CD14-positive monocyte (primary cell): Measurements from ENCODE around the gene DHX57. TPM values are rescaled to one million over a fixed set of nuclear protein-coding genes. Genes with fewer than 3 reads are reported as not detected.

Experiments used
- DNase-seq, 3 donors: peaks; one replicate each; pipeline ENCODE4 v3.0.0-alpha.2; 2011 to 2022
- H2AFZ ChIP-seq: 2 replicates; pipeline ENCODE4 v1.6.0; 2012; ENCODE audit warnings: mild to moderate bottlenecking, low read depth, low read length, inconsistent platforms; ENCODE audit not compliant: insufficient read depth, poor library complexity, severe bottlenecking
- H3K27ac ChIP-seq, 2 donors: 1 replicate in 1 of 2; 2 replicates in 1 of 2; pipeline ENCODE4 v1.5.1; 2012 to 2013; ENCODE audit warnings: low read length in 2 of 2, control low read depth in 1 of 2, inconsistent platforms in 1 of 2, low read depth in 1 of 2, mild to moderate bottlenecking in 1 of 2
- H3K27me3 ChIP-seq, 2 donors: one replicate each; pipeline versions ENCODE4 v1.6.0 to v1.6.1; 2011 to 2013; ENCODE audit warnings: low read length in 2 of 2; ENCODE audit not compliant: control insufficient read depth in 2 of 2, insufficient read depth in 2 of 2
- H3K36me3 ChIP-seq, 2 donors: replicated peaks in 1 of 2; 1 replicate in 1 of 2; 2 replicates in 1 of 2; pipeline versions ENCODE4 v1.5.1 to v1.6.1; 2012 to 2013; ENCODE audit warnings: low read length in 2 of 2, control low read depth in 1 of 2, inconsistent platforms in 1 of 2, mild to moderate bottlenecking in 1 of 2; ENCODE audit not compliant: insufficient read depth in 2 of 2, control insufficient read depth in 1 of 2
- H3K4me1 ChIP-seq, 2 donors: 1 replicate in 1 of 2; 2 replicates in 1 of 2; pipeline versions ENCODE4 v1.5.1 to v1.6.1; 2012 to 2013; ENCODE audit warnings: low read length in 2 of 2, control low read depth in 1 of 2, inconsistent platforms in 1 of 2, mild to moderate bottlenecking in 1 of 2, moderate library complexity in 1 of 2; ENCODE audit not compliant: insufficient read depth in 2 of 2, control insufficient read depth in 1 of 2
- H3K4me2 ChIP-seq: replicated peaks from 2 replicates; pipeline ENCODE3; 2012; ENCODE audit warnings: low read length, moderate library complexity, mild to moderate bottlenecking; ENCODE audit not compliant: poor library complexity, severe bottlenecking; ENCODE audit errors: extremely low read depth
- H3K4me3 ChIP-seq, 3 experiments: fragments of 200-600 bp in 1 of 3; sonication (generic) in 1 of 3; replicated peaks in 1 of 3; 1 replicate in 2 of 3; 2 replicates in 1 of 3; pipeline ENCODE4 v1.5.1; 2011 to 2013; ENCODE audit warnings: low read length in 3 of 3, mild to moderate bottlenecking in 3 of 3, control low read depth in 2 of 3, low read depth in 2 of 3, inconsistent platforms in 1 of 3, moderate library complexity in 1 of 3
- H3K79me2 ChIP-seq: 2 replicates; pipeline ENCODE4 v1.6.0; 2012; ENCODE audit warnings: mild to moderate bottlenecking, control low read depth, inconsistent platforms, low read length, moderate library complexity; ENCODE audit not compliant: insufficient read depth
- H3K9ac ChIP-seq: 2 replicates; pipeline ENCODE4 v1.6.0; 2017; ENCODE audit warnings: low read length, mild to moderate bottlenecking; ENCODE audit not compliant: insufficient read depth, poor library complexity, severe bottlenecking
- H3K9me3 ChIP-seq, 2 donors: replicated peaks in 1 of 2; 1 replicate in 1 of 2; 2 replicates in 1 of 2; pipeline versions ENCODE4 v1.5.1 to v1.6.1; 2012 to 2013; ENCODE audit warnings: low read length in 2 of 2, control low read depth in 1 of 2; ENCODE audit not compliant: control insufficient read depth in 1 of 2, insufficient read depth in 1 of 2
- H4K20me1 ChIP-seq: 2 replicates; pipeline ENCODE4 v1.6.0; 2012; ENCODE audit warnings: mild to moderate bottlenecking, low read length, control low read depth, moderate library complexity; ENCODE audit not compliant: insufficient read depth
- H3K27ac Mint-ChIP-seq, 7 donors: one replicate each; pipeline ENCODE4 v1.8.0; 2020; ENCODE audit warnings: mild to moderate bottlenecking in 7 of 7, mixed read lengths in 7 of 7, moderate library complexity in 6 of 7, inconsistent platforms in 2 of 7
- H3K27me3 Mint-ChIP-seq, 3 donors: one replicate each; pipeline ENCODE4 v1.8.0; 2021 to 2022; ENCODE audit warnings: low read depth in 3 of 3, mild to moderate bottlenecking in 3 of 3, mixed read lengths in 3 of 3, moderate library complexity in 3 of 3, inconsistent platforms in 1 of 3
- H3K36me3 Mint-ChIP-seq, 2 donors: one replicate each; pipeline ENCODE4 v1.8.0; 2020; ENCODE audit warnings: mixed read lengths in 2 of 2, inconsistent platforms in 1 of 2, mild to moderate bottlenecking in 1 of 2
- H3K4me1 Mint-ChIP-seq: one replicate; pipeline ENCODE4 v1.8.0; 2020; ENCODE audit warnings: mild to moderate bottlenecking, mixed read lengths
- H3K4me3 Mint-ChIP-seq, 2 donors: one replicate each; pipeline ENCODE4 v1.8.0; 2020; ENCODE audit warnings: mild to moderate bottlenecking in 2 of 2, mixed read lengths in 2 of 2, moderate library complexity in 1 of 2
- H3K9me3 Mint-ChIP-seq, 7 donors: one replicate each; pipeline ENCODE4 v1.8.0; 2020 to 2022; ENCODE audit warnings: mixed read lengths in 7 of 7, mild to moderate bottlenecking in 6 of 7, moderate library complexity in 6 of 7, inconsistent platforms in 2 of 7
- CTCF ChIP-seq: fragments of 200-600 bp; IDR thresholded peaks from one replicate; pipeline ENCODE4 v1.8.0; 2022; ENCODE audit warnings: antibody characterized with exemption, mild to moderate bottlenecking
- WGBS: methylation state at CpG from one replicate; pipeline ENCODE4 v1.1.5; 2013; ENCODE audit warnings: missing lambda C conversion rate; ENCODE audit not compliant: insufficient coverage; 5-methylcytosine and 5-hydroxymethylcytosine counted together
- intact Hi-C, 2 donors: fragments of 100-400 bp; cut with micrococcal nuclease; formaldehyde crosslinking; loops; one replicate each; pipeline versions ENCODE4 v1.15.0 to v1.15.1; 2023
- polyA plus RNA-seq, 3 donors: library from polyadenylated mRNA; depleted of rRNA in 1 of 3; unstranded in 2 of 3; stranded (reverse) in 1 of 3; fragments of 300-500 nt in 2 of 3; fragments of >200 nt in 1 of 3; fragmentation: Illumina TruSeq in 2 of 3; gene quantifications; 1 replicate in 2 of 3; 2 replicates in 1 of 3; pipeline ENCODE4 v1.2.3, GENCODE V29; 2012 to 2021

DHX57 gene
- polyA plus RNA-seq, 3 donors: 7.7 to 13.4 (median 12.9) TPM

GRCh38 chr2:38808677-38809076, 67.1 kb downstream of the DHX57 start:
- DNase-seq: no peak
- Histone ChIP-seq H3K9me3 (no peaks in the 10 kb centered on the region), H4K20me1 (no peaks in the 10 kb centered on the region), H3K4me2 (no peak overlapping the region), H3K27ac (no peak overlapping the region), H3K36me3 (peaks cover 34 to 49% of the 10 kb centered on the region in 2 donors), H3K79me2 (no peaks in the 10 kb centered on the region), H3K4me1 (peaks cover 16 to 17% of the 10 kb centered on the region in 2 donors), H3K9ac (no peak overlapping the region), H3K4me3 (no peak overlapping the region), H3K27me3 (no peaks in the 10 kb centered on the region), H2AFZ (no peak overlapping the region)
- WGBS: no CpG with 5 or more reads among the region's 1 CpG
- no peak for TF ChIP-seq CTCF
- Mint-ChIP-seq H3K36me3 (peaks cover 27 to 55% of the 10 kb centered on the region in 2 donors), H3K27ac (no peak overlapping the region), H3K9me3 (no peaks in the 10 kb centered on the region), H3K27me3 (no peaks in the 10 kb centered on the region), H3K4me3 (no peak overlapping the region), H3K4me1 (no peaks in the 10 kb centered on the region)
- intact Hi-C loops: no loop called here

- peaks cover 25 to 45% of the 10 kb centered on the region in 2 donors for H3K36me3 ChIP-seq
- H3K4me2 ChIP-seq: peak overlapping the region; percentile 25
- H3K4me1 Mint-ChIP-seq: no peaks in the 10 kb centered on the region
- H3K9me3 ChIP-seq: no peaks in the 10 kb centered on the region
- H3K27me3 Mint-ChIP-seq: no peaks in the 10 kb centered on the region
- intact Hi-C loops: no loop called here
- H3K9me3 Mint-ChIP-seq: no peaks in the 10 kb centered on the region
- no peak overlapping the region for H3K9ac ChIP-seq
- no peak overlapping the region for H3K27ac Mint-ChIP-seq
- peaks cover 31 to 55% of the 10 kb centered on the region in 2 donors for H3K36me3 Mint-ChIP-seq
- H3K4me1 ChIP-seq: peaks cover 16 to 17% of the 10 kb centered on the region in 2 donors
- no peak for TF ChIP-seq CTCF
- H3K4me3 ChIP-seq: no peak overlapping the region
- no peak for DNase-seq
- H2AFZ ChIP-seq: peak overlapping the region; percentile 0
- H3K79me2 ChIP-seq: no peaks in the 10 kb centered on the region
- no peaks in the 10 kb centered on the region for H4K20me1 ChIP-seq
- H3K4me3 Mint-ChIP-seq: no peak overlapping the region
- H3K27ac ChIP-seq: peak overlapping the region in 1 of 2 donors; percentile 53
- no peaks in the 10 kb centered on the region for H3K27me3 ChIP-seq
Measured at GRCh38 chr2:38806733-38807059, 69.0 kb downstream of the DHX57 start.
